Superior temporal gyrus (tissue), 1 donor: ENCODE data around the gene MRPL36.
"Not testable (repeated sequence)": the region's sequence is repeated elsewhere in the genome, so short reads cannot be mapped to it uniquely, and the experiment has no call there.

Experiments
- DNase-seq: peaks from one replicate; pipeline ENCODE4 v3.0.0-alpha.2; 2016; ENCODE audit errors: extremely low spot score

MRPL36 gene

DNA sequence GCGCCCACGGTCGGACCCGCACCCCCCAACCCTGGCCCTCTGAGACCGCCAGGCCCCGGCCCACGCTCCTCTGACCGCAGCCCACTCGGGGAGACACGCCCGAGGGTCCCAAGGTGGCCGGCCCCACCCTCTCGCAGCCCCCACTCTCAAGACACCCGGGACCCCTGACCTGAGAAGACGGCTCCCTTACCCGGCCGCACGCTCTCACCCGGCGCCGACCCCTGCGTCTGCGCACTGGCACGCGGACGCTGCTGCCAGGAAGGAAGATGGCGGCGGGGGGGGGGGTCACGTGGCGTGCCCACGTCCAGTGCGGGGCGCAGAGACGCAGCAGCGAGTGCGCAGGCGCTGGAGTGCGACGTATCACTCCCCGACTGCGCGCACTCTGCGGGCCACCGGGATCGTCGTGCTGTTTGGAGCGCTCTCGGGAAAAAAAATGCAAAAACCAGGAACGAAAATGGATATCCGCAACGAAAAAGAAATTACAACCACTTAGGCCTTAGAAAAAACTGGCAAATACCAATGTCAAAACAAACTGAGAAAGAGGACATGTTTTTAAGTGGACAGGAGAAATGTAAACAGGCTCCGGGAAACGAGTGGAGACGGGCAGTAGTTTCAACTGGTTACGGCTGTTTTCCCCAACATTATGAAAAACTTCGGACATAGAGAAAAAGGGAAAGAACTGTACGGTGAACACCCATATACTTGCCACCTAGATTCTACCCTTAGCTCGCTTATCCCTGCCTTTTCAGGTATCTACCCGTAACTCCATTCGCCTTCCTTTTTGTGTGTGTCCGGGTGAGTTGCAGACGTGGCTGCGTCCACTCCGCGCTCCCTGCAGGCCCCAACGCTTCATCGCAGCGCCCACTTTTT lies at the start of gene MRPL36:
TSS of gene MRPL36 (minus strand) at position 236 of the 870 bp plus-strand sequence. CDS start 902 bp downstream, outside the sequence.
- peak; percentile 91 for DNase-seq

DNA sequence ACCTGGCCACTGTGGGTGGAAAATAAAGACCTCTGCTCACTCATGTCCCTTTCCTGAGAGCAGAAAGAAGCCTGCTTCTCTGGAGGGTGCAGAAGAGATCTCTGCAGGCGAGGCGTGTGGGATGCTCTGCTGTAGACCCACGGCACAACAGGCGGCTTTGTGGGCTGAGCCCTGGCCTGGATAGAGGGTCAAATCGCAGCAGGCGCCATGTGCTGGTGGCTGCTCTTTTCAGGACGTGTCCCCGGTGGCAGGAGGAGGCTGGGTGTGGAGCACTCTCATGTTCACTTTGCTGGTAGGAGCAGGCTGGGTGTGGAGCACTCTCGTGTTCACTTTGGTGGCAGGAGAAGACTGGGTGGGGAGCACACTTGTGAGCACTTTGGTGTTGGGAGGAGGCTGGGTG lies 48.0 kb upstream of the MRPL36 start:
- DNase-seq = no peak

DNA sequence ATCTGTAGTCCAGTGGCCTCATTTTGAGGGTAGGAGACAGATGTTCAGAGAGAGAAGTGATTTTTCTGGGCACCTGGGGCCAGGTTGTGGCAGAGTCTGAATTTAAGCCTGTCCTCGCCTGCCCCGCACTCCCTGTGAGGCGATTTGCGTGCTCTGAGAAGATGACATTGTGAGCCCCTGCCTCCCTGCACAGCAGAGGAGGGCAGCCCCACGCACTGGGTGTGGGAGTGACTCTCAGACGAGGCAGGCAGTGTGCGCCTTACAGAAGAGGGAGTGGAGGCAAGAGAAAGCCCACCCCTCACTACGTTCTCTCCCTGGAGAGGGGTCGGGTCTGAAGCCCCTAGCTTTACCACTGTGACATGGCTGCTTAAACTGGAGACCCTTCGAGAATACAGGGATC lies 47.4 kb upstream of the MRPL36 start:
- no peak for DNase-seq

DNA sequence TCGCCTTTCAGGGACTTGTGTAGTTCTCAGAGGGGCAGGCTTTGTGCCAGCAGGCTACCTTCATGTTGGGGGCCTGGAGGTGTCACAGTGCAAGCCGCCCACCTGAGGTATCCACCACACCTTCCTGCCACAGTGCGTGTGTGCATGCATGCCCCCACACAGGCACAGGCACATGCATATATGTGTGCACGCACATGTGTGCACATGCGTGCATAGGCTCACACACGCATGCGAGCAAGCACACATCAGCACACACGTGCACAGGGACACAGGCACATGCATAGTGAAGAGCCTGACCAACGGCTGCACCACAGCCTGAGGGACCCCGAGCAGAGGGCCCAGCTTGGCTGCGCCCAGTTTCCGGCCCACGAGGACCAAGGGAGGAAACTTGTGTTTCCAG lies 46.9 kb upstream of the MRPL36 start:
- no peak for DNase-seq

DNA sequence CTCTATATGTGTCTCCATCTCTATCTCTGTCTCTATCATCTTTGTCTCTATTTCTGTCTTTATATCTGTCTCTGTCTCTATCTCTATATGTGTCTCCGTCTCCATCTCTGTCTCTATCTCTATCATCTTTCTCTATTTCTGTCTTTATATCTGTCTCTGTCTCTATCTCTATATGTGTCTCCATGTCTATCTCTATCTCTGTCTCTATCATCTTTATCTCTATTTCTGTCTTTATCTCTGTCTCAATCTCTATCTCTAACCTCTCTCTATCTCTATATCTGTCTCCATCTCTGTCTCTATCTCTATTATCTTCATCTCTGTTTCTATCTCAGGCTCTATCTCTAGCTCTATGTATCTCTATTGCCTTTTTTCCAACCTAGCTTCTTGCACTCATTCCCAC lies 46.1 kb upstream of the MRPL36 start:
- DNase-seq = no peak

DNA sequence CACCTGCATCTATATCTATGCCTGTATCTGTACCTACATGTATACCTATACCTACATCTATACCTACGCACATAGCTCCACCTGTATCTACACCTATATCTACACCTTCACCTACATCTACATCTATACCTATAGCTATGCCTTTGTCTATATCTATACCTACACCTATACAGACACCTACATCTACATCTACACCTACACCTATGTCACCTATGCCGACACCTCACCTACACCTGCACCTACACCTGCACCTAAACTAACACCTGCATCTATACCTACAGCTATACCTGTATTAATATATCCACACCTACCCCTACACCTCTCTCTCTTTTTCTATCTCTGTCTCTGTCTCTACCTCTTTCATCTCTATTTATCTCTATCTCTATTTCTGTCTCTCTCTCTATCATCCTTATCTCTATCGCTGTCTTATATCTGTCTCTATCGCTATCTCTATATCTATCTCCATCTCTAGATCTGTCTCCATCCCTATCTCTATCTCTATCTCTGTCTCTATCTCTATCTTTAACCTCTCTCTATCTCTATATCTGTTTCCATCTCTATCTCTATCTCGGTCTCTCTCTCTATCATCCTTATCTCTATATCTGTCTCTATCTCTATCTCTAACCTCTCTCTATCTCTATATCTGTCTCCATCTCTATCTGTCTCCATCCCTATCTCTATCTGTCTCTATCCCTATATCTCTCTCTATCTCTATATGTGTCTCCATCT lies 45.2 kb upstream of the MRPL36 start:
- no peak for DNase-seq

DNA sequence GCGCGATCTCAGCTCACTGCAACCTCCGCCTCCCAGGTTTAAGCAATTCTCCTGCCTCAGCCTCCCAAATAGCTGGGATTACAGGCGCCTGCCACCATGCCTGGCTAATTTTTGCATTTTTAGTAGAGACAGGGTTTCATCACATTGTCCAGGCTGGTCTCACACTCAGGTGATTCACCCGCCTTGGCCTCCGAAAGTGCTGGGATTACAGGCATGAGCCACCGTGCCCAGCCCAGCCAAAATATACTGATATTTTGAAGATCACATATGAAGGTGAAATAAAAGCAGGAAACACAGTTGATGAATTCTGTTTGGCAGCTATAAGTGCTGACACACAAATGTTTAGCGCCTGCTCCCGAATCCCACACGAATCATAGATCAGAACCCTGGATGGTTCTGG lies 44.1 kb upstream of the MRPL36 start:
- DNase-seq = not testable (repeated sequence)

DNA sequence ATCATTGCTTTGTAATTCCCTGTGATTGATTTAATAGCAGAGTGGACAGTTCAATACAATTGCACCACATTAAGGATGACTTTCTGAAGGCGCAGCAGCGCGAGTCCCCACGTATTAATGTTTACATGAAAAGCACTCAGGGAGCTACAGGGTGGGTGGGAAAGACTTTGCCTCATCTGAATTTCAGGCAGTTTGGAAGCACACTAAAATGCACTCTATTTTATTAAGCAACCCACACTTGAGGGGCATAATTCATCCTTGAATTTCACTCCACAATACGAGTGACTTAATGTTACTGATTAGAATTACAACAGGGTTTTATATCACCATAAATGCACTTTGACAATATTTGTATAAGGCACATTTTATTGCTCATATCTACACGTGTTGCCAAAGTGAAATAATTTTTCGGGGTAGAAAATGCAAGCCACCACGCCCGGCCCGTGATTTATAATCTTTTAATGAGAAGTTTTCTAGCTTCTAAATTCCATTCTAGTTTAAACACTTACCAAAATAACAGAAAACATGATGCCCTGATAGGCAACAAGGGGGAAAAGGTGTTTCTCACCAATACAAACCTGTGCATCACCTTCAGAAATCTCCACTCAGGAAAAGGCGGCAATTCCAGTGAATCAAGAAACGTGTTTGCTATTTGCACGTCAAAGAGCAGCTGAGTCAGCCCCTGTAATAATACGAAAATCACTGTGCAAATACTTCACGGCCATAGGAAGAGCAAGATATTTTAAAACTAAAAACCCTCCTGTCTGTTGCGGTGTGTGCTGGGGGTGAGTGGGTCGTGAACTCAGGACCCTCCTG lies 42.6 kb upstream of the MRPL36 start:
- no peak for DNase-seq

DNA sequence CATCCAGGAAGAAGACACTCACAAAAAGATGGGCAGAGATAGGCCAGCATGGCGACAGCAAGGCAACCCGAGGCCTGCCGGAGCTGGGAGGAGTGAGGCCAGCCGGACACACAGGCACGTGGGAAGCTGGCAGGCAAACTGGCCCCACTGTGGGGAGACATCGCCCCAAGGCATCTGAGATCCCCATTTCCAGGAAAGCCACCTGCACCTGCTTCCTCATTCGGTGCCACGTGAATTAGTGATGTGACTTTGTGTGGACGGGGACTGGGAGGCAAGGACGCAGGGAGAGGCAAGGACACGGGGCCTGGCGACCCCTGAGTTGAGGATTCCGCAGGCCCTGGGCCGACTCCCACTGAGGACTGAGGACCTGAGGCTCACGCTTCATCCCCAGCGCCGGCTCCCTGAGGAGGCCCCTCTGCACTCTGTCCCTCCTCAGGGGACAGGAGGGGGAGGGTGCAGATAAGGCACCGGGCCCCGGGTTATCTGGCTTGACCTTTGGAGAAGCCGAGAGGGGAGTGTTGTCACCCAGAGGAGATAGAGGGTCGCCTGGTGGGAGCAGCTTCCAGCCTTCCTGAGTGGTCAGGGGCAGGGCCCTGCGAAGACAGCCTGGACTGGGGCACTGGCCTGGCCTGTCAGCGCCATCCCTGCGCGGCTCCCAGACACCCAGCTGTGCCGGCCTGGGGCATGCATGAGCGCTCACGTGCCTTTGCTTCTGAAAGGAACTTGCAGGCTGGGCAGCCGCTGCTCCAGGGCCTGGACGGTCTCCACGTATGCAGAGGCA lies 41.3 kb upstream of the MRPL36 start:
- DNase-seq = no peak

DNA sequence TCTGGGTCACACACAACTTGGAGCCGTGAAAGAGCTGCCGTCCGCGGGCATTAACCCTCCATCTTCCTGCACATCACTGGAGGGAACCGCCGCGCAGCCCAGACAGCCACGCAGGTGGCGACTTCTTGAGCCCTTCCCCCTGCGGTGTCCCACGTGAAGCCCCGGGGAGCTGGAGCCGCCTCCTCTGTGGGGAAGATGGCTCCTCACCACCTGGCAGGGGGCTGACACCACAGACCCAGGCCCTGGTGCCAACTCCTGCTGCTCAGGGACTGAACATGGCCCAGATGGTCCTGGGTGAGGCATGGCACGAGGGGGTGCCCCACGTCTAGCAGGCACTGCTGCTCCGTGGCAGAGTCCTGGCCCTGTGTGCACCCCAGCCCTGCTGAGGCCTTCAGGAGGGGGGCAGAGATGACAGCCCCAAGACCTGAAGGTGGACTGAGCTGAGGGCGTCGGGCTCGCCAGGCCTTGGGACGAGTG lies 40.5 kb upstream of the MRPL36 start:
- DNase-seq = no peak

DNA sequence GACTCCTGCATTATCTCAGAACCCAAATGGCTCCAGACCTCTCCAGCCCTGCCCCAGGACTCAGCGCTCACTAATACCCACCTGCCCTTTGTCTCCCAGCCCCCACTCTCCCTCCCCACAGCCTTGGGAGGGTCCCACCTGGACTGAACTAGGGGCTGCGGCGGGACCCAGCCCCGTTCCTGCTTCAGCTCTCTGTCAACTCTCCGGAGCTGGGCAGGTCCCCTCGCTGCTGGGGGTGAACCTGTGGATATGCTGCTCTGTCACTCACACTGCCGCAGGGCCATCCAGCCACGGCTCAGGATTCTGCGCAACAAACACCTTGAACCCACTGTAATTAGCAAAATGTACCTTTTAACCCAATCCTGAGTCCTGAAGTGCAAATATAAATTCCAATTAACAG lies 38.4 kb upstream of the MRPL36 start:
- DNase-seq = no peak

DNA sequence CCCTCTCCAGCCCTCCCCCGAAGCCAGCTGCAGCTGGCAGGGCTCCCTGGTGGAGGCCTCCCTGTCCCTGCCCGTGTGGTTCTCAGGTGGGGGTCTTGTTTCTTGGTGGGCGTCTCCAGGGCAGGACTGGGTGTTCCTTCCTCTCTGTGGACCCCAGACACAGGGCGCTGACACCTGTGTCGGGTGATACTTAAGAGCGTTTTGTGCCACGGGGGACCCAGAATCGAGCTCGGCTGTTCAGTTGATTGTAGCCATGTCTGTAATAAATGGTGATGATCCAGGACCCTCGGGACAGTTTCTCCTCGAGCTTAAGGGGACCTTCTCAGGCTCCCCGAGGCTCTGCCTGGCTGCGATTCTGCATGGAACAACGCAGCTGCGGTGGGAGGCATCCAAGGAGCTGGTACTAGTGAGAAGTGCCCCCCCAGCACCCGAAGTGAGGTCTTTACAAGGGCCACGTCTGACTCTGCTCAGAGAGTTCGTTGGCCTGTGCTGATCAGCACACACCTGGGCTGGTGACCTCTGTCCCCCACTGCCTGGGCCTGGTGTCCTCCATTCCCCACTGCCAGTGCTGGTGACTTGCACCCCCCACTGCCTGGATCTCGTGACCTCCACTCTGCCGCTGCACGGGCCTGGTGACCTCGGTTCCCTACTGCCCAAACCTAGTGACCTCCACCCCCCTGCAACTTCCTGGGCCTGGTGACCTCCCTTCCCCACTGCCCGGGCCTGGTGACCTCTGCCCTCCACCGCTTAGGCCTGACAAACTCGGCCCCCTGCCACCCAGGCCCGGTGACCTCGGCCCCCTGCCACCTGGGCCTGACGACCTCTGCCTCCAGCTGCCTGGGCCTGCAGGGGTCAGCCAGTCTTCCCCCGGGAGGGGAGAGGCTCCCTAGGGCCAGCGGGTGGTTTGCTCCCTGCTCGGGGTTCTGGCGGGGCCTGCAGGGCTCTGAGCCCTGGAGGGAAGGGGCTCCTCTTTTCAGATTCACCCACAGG lies 37.5 kb upstream of the MRPL36 start:
- no peak for DNase-seq

DNA sequence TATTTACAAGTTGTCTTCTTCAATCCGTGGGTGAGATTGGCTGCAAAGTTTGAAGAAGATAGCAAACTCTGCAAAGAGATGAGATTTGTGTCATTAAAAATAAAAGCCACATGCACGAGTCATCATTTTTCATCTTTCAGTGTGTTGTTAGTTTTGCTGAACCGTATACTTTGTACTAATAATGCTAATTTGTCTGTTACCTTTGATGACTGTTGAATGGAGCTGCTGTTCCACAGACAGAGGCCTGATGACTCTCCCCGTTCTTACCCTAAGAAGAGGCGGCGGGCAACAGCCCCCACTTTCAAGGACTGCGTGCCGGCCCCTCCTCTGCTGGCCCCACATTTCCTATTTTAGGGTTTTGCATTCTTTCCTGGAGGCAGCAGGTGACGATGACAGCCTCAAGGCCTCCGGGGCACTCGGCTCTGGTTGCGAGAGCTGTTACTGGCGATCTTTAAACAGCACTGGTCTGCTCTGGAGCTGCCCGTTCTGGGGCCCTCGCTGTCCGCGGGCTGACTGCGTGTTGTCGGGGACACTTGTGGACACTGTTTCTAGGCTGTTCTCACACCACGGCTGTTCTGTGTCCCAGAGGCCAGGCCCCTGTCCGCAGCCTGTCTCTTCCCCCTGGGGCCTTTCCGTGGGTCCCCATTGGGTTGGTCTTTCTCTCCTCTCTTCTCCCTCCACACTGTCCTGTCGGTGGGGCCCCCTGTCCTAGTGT lies 36.7 kb upstream of the MRPL36 start:
- no peak for DNase-seq

DNA sequence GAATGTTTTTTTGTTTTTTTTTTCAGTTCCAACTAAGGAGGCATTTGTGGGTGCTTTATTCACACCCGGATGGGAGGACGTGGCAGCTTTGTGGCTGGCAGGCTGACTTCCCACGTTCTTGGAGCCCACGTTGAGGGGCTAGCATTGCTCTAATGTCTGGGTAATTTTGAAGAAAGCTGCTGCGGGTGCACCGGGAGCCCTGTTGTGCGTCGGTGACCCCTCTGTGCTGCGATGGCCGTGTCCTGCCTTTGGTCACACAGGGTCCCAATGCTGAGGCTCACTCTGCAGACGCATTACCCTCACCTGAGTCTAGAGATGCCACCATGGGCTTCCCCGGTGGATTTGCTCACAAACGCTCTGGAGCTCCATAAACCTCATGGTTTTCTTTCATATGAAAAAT lies 35.8 kb upstream of the MRPL36 start:
- no peak for DNase-seq

DNA sequence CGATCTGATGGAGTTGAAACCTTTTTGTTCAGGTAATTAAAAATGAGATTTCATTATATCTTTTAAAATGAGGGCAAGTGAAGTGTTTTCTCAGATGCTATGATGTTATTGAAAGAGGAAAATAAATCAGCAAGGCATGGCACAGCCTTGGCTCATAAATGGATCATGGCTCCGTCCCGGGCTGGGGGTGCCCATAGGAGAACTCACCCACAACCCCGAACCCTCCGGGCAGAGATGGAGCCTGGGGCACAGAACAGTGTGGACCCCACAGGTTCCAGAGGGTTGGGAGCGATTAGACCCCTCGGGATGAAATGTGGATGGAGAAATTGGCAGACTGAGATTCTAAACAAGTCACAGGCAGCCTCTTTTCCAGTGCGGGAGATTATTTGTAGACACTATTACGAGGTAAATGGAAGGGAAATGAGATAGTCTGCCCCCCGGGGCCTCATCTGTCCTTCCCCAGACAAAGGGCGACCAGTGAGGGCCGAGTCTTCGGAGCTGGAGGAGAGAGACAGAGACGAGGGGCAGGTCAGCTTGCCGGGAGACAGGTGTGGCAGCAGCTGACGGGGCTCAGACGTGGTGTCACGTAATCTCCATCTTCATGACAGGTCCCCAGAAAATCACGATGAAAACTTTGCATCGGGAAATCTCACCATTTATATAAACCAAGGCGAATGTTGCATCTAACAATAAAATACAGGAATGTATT lies 35.2 kb upstream of the MRPL36 start:
- DNase-seq = no peak

DNA sequence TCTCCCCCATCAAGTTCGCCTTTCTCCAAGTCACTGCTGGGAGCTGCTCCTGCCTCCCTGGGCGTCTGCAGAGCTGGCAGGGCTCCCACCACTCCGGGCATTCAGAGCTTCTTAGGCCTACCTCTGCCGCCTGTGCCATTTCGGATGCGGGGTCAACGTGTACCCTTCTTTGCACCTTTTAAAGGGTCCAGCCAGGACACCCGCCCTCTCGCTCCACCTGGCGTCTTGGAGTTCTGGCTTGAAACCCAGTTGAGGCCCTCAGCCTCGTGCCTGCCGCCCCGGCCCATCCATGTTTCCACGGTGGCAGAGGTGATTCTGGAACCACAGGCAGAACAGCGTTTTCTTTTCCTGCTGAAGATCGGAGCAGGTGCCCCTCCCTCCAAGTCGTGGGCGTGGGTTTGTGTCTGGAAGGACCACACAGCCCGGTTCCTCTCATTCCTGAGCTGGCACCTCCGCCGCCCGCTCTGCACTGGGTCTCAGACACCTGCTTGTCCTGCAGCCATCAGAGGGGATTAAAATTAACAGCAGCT lies 34.5 kb upstream of the MRPL36 start:
- no peak for DNase-seq

DNA sequence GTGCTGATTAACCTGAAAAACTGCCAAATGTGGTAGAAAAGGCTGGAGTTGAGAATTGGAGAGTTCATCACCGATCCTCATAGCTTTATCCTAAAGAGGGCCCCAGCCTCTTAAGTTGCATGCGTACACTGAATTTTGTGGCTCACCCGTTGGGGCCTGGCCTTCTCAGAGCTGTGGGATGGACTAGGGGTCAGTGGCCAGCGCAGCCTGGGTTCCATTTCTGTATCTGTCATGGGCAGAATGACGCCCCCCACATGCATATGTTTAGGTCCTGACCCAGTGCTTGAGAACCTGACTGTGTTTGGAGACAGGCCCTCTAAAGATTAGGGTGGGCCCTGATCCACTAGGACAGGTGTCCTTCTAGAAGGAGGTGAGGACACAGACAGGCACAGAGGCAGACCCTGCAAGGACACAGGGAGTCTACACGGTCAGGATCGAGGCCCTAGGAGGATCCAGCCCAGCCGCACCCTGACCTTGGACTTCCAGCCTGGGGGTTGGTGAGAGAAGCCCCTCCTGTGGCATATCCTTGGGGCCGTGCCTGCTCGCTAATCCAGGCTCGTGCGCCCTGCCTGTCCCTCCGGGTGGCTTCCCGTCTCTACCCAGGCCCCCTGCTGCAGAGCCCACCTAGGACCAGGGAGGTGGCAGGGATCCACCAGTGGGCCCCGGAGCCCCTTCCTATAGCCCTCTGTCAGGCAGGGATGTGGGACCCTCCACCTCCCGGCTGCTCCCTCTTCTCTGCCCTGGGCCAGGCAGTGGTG lies 33.8 kb upstream of the MRPL36 start:
- no peak for DNase-seq
